ENCODE data around the gene GAB3. TPM values are rescaled to one million over a fixed set of nuclear protein-coding genes. Genes with fewer than 3 reads are reported as not detected.

GAB3 gene
- total RNA-seq, 1 experiment from 2014 or later, result 0.69 TPM

DNA sequence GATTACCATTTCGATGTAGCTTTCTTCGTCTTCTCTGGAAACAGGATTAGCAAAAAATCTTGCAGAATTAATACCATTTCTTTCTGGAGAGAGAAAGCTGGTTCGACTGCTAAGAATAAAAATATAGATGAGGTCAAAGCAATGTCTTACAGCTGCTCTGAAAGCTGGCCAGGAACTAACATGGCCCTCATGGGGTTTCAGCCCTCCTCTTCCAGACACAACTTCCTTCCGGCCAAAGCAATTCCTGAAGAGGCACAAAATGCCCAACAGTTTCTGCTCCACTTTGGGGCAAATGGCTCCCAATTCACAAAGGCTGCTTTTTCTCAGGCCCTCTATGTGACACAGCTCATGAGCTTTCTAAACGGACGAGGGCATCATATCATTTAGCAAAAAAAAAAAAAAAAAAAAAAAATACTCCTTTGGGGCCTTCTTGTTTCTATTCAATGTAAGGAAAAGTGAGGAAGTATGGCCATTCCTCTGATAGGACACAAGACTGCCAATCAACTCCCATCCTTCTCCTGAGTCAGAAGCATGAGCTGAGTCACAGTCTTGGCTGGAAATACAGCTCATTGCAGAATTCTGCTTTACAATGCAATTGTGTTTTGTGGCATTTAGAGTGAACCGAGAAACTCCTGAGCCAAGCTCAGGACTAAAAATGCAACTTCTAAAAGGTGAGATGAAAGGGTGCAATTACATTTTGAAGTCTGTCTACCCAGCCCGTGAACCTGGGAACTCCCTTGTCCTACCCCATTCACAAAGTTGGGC lies 54.8 kb downstream of the GAB3 start:
- Histone ChIP-seq H3K27ac (ENCODE audit: low read depth, low read length) (no peak overlapping the region), H3K9me2 (ENCODE audit: insufficient read depth) (no peaks in the 10 kb centered on the region), H3K4me1 (ENCODE audit: control insufficient read depth in 1 of 2, insufficient read depth in 2 of 2, low read length in 2 of 2) (no peaks in the 10 kb centered on the region), H3K27me3 (ENCODE audit: insufficient read depth, low read length) (no peaks in the 10 kb centered on the region), H3K4me2 (ENCODE audit: low read length) (no peak overlapping the region), H3K36me3 (ENCODE audit: control insufficient read depth in 1 of 2, insufficient read depth in 2 of 2, low read length in 2 of 2) (no peaks in the 10 kb centered on the region), H3K9ac (ENCODE audit: low read length) (no peak overlapping the region), H3K4me3 (replicated peaks in 1 of 2; ENCODE audit: low read depth in 1 of 2, low read length in 2 of 2) (no peak overlapping the region), H2AFZ (ENCODE audit: low read depth, low read length, poor library complexity, severe bottlenecking) (no peak overlapping the region), H3K79me2 (ENCODE audit: insufficient read depth, low read length) (no peaks in the 10 kb centered on the region), H3K9me3 (ENCODE audit: control insufficient read depth in 1 of 2, insufficient read depth in 1 of 2, low read depth in 1 of 2, low read length in 2 of 2) (no peaks in the 10 kb centered on the region), H4K20me1 (ENCODE audit: insufficient read depth) (no peaks in the 10 kb centered on the region)
- DNase-seq (ENCODE audit: low read depth, low spot score), result no peak
- ChIA-PET POLR2A (no interaction called here), CTCF (no interaction called here), RAD21 (ENCODE audit: low non-redundant PET in 1 of 2, low total read pairs in 2 of 2, uncharacterized antibody in 2 of 2, unreplicated experiment in 2 of 2) (no interaction called here)
- BruUV-seq (replicated peaks), result no TSS peak
- TF ChIP-seq POLR2AphosphoS5 (IDR thresholded peaks at IDR 0.05; ENCODE audit: low read depth, low read length), result no peak
- TF ChIP-seq ZNF274 (IDR thresholded peaks at IDR 0.05; ENCODE audit: low read depth, low read length), result no peak
- TF ChIP-seq, protein P1, sequence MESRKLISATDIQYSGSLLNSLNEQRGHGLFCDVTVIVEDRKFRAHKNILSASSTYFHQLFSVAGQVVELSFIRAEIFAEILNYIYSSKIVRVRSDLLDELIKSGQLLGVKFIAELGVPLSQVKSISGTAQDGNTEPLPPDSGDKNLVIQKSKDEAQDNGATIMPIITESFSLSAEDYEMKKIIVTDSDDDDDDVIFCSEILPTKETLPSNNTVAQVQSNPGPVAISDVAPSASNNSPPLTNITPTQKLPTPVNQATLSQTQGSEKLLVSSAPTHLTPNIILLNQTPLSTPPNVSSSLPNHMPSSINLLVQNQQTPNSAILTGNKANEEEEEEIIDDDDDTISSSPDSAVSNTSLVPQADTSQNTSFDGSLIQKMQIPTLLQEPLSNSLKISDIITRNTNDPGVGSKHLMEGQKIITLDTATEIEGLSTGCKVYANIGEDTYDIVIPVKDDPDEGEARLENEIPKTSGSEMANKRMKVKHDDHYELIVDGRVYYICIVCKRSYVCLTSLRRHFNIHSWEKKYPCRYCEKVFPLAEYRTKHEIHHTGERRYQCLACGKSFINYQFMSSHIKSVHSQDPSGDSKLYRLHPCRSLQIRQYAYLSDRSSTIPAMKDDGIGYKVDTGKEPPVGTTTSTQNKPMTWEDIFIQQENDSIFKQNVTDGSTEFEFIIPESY (IDR thresholded peaks at IDR 0.05; ENCODE audit: extremely low read depth, insufficient replicate concordance, low read length), result no peak
- TF ChIP-seq REST (IDR thresholded peaks at IDR 0.05; ENCODE audit: low read depth), result no peak
- TF ChIP-seq POLR2A (IDR thresholded peaks at IDR 0.05; ENCODE audit: borderline replicate concordance, extremely low read depth, insufficient read depth, insufficient read length), result no peak
- no peak for TF ChIP-seq JUND (IDR thresholded peaks at IDR 0.05)
- TF ChIP-seq CEBPB (IDR thresholded peaks at IDR 0.05; ENCODE audit: low read depth), result no peak
- TF ChIP-seq SRF (IDR thresholded peaks at IDR 0.05; ENCODE audit: low read depth), result no peak
- no peak for TF ChIP-seq TCF7L2 (IDR thresholded peaks at IDR 0.05; ENCODE audit: borderline replicate concordance, extremely low read depth, insufficient read depth, insufficient read length)
- TF ChIP-seq SIN3A (IDR thresholded peaks at IDR 0.05; ENCODE audit: low read depth), result no peak
- no peak for TF ChIP-seq YY1 (IDR thresholded peaks at IDR 0.05; ENCODE audit: extremely low read depth, insufficient replicate concordance, low read depth, low read length)
- TF ChIP-seq RAD21 (IDR thresholded peaks at IDR 0.05; ENCODE audit: low read depth), result no peak
- TF ChIP-seq, protein P2, sequence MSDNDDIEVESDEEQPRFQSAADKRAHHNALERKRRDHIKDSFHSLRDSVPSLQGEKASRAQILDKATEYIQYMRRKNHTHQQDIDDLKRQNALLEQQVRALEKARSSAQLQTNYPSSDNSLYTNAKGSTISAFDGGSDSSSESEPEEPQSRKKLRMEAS (IDR thresholded peaks at IDR 0.05), result no peak
- intact Hi-C loops (cut with micrococcal nuclease), result no loop called here
- ATAC-seq, result no peak

All from HCT116 (cell line).